ENCODE results near the gene OR10H5.

DNA sequence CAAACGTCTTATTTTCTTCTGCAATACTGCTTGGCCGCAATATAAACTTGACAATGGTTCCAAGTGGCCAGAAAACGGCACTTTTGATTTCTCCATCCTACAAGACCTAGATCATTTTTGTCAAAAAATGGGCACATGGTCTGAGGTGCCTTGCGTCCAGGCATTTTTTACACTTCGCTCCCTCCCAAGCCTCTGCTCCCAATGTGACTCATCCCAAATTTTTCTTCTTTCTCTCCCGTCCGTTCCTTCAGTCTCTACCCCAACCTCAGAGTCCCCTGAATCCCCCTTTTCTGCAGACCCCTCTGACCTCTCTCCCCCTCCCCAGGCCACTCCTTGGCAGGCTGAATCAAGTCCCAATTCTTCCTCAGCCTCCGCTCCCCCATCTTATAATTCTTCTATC lies 42.3 kb downstream of the OR10H5 start:
- TF ChIP-seq POLR2A (IDR thresholded peaks at IDR 0.05) (no peak), CTCF (IDR thresholded peaks at IDR 0.05) (no peak)
